ENCODE measurements around the gene GDF10.

GRCh38 chr10:47282005-47282656 lies 17.9 kb upstream of the GDF10 start:
- no peak for TF ChIP-seq CTCF (IDR thresholded peaks at IDR 0.05)
- no peak for TF ChIP-seq EZH2 (IDR thresholded peaks at IDR 0.05; ENCODE audit: borderline replicate concordance, insufficient read depth, low read depth, low read length, poor library complexity, severe bottlenecking)
